GM18873 (cell line): Measurements from ENCODE around the gene SPACA9.

ENCODE experiments used
- ATAC-seq: cut with Tn5 transposase; IDR thresholded peaks from one replicate; pipeline ENCODE4 v1.9.1; 2021; ENCODE audit warnings: mild to moderate bottlenecking, moderate library complexity, moderate number of reproducible peaks; ENCODE audit not compliant: unreplicated experiment, low FRiP score

Gene SPACA9

DNA sequence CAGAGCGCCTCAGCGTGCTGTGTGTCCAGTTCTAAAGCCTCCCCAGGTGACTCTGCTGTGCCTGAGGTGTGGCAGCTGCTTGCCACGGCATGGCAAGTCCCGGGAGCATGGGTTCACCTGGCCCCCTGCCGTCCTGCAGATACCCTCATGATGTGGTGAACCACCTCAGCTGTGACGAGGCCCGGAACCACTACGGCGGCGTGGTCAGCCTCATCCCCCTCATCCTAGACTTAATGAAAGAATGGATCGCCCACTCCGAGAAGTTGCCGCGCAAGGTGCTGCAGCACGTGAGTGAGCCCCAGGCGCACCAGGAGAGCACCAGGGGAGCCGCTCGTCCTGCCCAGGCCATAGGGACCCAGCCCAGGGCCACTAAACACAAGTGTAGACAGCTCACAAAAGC, 9.5 kb downstream of the SPACA9 start:
- ATAC-seq = no peak

DNA sequence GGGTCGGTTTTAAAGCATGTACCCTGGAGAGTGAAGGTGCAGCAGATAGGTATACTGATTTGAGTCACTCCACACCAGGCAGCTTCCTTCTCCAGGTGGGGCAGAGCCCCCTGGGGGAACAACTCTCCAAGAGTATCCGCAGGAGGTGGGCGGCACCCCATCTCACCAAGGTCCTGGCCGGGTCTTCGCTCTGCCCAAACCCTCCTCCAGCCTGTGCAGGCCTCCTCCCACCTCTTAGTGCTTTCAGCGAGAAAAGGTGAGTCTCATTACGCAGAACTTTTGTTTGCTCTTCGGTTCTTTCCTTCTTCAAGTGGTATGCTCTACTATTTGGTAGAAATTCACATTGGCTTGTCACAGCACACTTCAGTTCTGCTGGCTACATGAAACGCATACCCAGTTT, 13.7 kb downstream of the SPACA9 start:
- ATAC-seq = no peak

- ATAC-seq = no peak
Observed at GRCh38 chr9:132894346-132894745, 15.6 kb downstream of the SPACA9 start.

- ATAC-seq = no peak
Observed at GRCh38 chr9:132894862-132895835, 16.5 kb downstream of the SPACA9 start.

- ATAC-seq = no peak
Observed at GRCh38 chr9:132896264-132896663, 17.6 kb downstream of the SPACA9 start.

GRCh38 chr9:132896906-132897305, 18.2 kb downstream of the SPACA9 start:
- no peak for ATAC-seq

- ATAC-seq = no peak
Observed at GRCh38 chr9:132898051-132898450, 19.4 kb downstream of the SPACA9 start.

- ATAC-seq = no peak
Observed at GRCh38 chr9:132901858-132902831, 23.4 kb downstream of the SPACA9 start.

- no peak for ATAC-seq
Observed at GRCh38 chr9:132903574-132904492, 25.1 kb downstream of the SPACA9 start.

GRCh38 chr9:132905726-132906125, 27.0 kb downstream of the SPACA9 start:
- no peak for ATAC-seq

GRCh38 chr9:132908635-132909034, 29.9 kb downstream of the SPACA9 start:
- no peak for ATAC-seq

- ATAC-seq = no peak
Observed at GRCh38 chr9:132909311-132909710, 30.6 kb downstream of the SPACA9 start.

- ATAC-seq = no peak
Observed at GRCh38 chr9:132910376-132910775, 31.7 kb downstream of the SPACA9 start.

DNA sequence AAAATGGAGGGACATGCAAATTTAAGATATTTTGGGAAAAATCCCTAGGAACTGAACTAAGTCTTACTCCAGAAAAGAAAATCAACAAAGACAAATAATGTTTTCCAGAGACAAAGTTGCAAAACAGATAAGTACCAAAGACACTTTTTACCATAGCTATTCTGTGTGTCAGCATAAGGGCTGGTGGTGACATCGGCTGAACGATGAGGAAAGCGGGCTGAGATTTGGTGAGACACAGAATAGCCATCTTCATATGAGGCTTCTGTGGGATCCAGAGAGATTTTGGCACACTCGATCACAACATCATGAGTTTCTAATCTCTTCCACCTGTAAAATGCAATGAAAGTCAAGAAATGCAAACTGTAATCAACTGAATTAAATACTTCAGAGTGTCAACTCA, 33.4 kb downstream of the SPACA9 start:
- no peak for ATAC-seq

DNA sequence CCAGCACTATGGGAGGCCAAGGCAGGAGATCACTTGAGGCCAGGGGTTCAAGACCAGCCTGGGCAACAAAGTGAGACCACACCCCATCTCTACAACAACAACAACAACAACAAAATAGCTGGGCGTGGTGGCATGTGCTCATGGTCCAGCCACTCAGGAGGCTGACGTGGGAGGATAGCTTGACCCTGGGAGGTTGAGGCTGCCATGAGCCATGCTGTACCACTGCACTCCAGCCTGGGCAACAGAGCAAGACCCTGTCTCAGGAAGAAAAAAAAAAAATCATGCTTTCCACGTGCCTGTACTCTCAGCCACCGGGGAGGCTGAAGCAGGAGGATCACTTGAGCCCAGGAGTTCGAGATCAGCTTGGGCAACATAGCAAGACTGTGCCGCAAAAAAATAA, 36.2 kb downstream of the SPACA9 start:
- no peak for ATAC-seq

DNA sequence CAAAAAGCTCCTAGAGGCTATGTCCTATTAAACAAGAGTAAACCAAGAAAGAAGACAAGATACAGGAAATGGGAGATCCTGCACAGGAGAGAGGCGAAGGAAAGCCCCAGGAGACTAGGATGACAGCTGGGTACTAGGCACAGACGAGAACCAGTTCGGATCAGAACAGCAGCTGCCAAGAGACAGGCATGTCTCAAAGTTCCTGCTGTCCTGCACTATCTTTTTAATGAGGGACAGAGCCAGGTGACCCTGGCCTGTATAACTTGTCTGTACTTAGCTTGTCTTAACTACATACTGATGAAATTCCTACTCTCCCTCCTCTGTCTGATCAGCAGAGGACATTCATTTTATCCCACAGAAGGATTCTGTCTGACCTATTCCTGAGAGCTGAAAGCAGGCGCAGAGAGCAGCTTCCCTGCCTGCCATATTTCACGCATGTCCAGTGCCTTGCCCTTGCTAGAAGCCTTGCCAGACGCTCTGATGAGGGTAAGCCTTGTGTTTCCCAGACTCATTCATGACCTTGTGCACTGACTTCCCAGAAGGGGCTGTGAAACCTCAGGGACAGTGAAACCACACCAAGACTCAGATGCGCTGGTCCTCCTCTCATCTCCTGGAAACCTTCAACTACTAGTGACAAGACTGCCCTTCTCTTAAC, 41.0 kb downstream of the SPACA9 start:
- ATAC-seq = no peak

GRCh38 chr9:132923346-132923902, 44.7 kb downstream of the SPACA9 start:
- ATAC-seq = no peak

- ATAC-seq = no peak
Observed at GRCh38 chr9:132927704-132928103, 49.0 kb downstream of the SPACA9 start.

GRCh38 chr9:132931178-132931735, 52.6 kb downstream of the SPACA9 start:
- ATAC-seq = no peak
